Erythroblast (primary cell): ENCODE results near the gene EFEMP2.

Experiments used
- DNase-seq, 2 experiments: peaks; one replicate each; lab custom pipeline; 2025; lab: John Stamatoyannopoulos, UW
- GATA1 ChIP-seq: IDR thresholded peaks from 2 replicates; pipeline ENCODE4 v1.6.1; 2011; ENCODE audit warnings: low read depth, mild to moderate bottlenecking, control low read depth, low read length, moderate library complexity
- POLR2A ChIP-seq: IDR thresholded peaks from 2 replicates; pipeline ENCODE4 v1.6.1; 2011; ENCODE audit warnings: mild to moderate bottlenecking, low read length

EFEMP2 gene

GRCh38 chr11:65884716-65885092 lies 12.1 kb upstream of the EFEMP2 start:
- TF ChIP-seq POLR2A (no peak), GATA1 (no peak)
- DNase-seq, result peak; percentile 84 to 91

- DNase-seq, result no peak
These were observed 11.5 kb upstream of the EFEMP2 start for GRCh38 chr11:65883786-65884715.

GRCh38 chr11:65883058-65883761 lies 10.6 kb upstream of the EFEMP2 start:
- TF ChIP-seq GATA1 (no peak), POLR2A (no peak)
- DNase-seq, result no peak

More at GRCh38 chr11:65883786-65884715, 11.5 kb upstream of the EFEMP2 start:
- TF ChIP-seq GATA1 (no peak), POLR2A (no peak)

- DNase-seq, result no peak
- TF ChIP-seq POLR2A, result no peak
- no peak for TF ChIP-seq GATA1
These were observed 9.8 kb upstream of the EFEMP2 start for GRCh38 chr11:65882120-65883057.

GRCh38 chr11:65880844-65881421 lies 8.3 kb upstream of the EFEMP2 start:
- no peak for DNase-seq
- TF ChIP-seq GATA1, result no peak

- TF ChIP-seq GATA1, result no peak
- TF ChIP-seq POLR2A, result no peak
- DNase-seq, result no peak
These were observed 7.4 kb upstream of the EFEMP2 start for GRCh38 chr11:65880027-65880426.

- no peak for DNase-seq
- no peak for TF ChIP-seq POLR2A
- no peak for TF ChIP-seq GATA1
These were observed 7.0 kb upstream of the EFEMP2 start, which contains the start of gene CTSW for GRCh38 chr11:65879617-65880016. CTSW (plus strand) TSS chr11:65879837; CDS start chr11:65879855, 18 bp downstream.

- TF ChIP-seq POLR2A, result peak; percentile 82
- no peak for TF ChIP-seq GATA1
- DNase-seq, result peak; percentile 91 to 95
These were observed 937 bp upstream of the EFEMP2 start for GRCh38 chr11:65873318-65874156.

- TF ChIP-seq GATA1 (no peak), POLR2A (no peak)
- no peak for DNase-seq
These were observed 620 bp downstream of the EFEMP2 start for GRCh38 chr11:65871811-65872548.

GRCh38 chr11:65870706-65871681 lies 1.6 kb downstream of the EFEMP2 start:
- DNase-seq, result no peak
- TF ChIP-seq GATA1, result no peak
- TF ChIP-seq POLR2A, result peak; percentile 37
